Measurements from ENCODE around the gene CBL.

DNA sequence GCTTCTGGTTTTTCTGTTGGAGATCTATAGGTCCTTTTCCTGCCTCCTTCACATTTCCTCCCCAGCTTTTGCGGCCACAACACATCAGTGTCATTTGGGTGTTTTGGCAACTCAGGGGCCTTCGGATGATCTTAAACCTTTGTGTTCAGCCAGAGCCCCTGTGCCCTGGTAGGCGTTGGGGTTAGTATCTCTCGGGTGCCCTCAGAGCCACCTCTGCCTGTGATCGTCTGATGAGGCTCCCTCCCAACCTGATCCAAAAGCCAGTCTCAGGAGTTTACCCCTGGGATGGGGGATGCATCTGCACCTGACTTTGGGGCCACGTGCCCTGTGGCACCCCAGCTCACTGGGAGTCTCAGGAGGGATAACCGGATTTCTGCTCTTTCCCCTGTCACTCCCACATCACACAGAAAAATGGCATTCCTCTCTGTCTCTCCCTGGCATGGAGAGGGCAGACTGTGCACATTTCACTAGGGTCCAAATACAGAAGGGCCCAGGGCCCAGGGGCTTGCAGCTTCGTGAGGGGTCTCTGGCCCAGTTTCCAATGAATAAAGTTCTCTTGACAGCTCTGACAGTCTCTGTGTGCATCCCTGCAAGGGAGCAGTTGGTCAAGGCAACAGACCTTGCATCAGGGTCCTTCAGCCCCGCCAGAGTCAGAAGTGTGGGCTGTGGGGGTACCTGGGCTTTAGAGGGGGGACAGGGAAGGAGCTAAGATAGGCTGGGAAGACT is 130.8 kb downstream of the CBL start:
- TF ChIP-seq, protein P1, sequence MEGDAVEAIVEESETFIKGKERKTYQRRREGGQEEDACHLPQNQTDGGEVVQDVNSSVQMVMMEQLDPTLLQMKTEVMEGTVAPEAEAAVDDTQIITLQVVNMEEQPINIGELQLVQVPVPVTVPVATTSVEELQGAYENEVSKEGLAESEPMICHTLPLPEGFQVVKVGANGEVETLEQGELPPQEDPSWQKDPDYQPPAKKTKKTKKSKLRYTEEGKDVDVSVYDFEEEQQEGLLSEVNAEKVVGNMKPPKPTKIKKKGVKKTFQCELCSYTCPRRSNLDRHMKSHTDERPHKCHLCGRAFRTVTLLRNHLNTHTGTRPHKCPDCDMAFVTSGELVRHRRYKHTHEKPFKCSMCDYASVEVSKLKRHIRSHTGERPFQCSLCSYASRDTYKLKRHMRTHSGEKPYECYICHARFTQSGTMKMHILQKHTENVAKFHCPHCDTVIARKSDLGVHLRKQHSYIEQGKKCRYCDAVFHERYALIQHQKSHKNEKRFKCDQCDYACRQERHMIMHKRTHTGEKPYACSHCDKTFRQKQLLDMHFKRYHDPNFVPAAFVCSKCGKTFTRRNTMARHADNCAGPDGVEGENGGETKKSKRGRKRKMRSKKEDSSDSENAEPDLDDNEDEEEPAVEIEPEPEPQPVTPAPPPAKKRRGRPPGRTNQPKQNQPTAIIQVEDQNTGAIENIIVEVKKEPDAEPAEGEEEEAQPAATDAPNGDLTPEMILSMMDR (conservative IDR thresholded peaks at IDR 0.05 in 1 of 2, IDR thresholded peaks at IDR 0.05 in 1 of 2; ENCODE audit: extremely low read depth in 1 of 2, insufficient read depth in 1 of 2, low read depth in 1 of 2, low read length in 2 of 2): no peak
- TF ChIP-seq EZH2 (IDR thresholded peaks at IDR 0.05; ENCODE audit: borderline replicate concordance, low read length): no peak
